GM19238 (cell line): ENCODE data around the gene CCDC102B.
"Not testable (repeated sequence)": the region's sequence is repeated elsewhere in the genome, so short reads cannot be mapped to it uniquely, and the experiment has no call there.

ENCODE experiments used
- DNase-seq: peaks from one replicate; pipeline ENCODE4 v3.0.0; 2011; ENCODE audit warnings: low spot score; ENCODE audit not compliant: insufficient read length

Gene CCDC102B

GRCh38 chr18:68797871-68798270, at the start of gene CCDC102B:
CCDC102B (plus strand) TSS chr18:68798080; CDS start chr18:68836764, 38,684 bp downstream.
- DNase-seq, result no peak

DNA sequence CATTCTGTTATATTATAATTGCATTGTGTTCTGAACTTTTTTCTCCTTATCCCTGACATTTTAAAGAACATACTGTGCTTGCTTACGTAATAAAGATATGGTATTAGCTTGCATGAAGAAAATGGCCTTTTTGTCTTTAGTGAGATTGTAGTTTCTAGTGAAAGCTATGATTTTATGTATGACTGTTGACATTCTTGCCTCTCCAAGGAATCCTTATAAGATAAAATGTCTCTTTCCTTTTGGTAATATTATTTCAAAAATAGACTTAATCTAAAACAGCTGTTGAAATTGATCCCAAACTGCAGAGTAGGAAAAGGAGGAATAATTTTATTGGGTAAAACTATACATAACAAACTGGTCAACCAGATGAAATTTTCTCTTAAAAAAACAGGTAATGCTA, 40.8 kb upstream of the CCDC102B start:
- no peak for DNase-seq

- no peak for DNase-seq
These were observed 38.6 kb upstream of the CCDC102B start for GRCh38 chr18:68759308-68759707.

GRCh38 chr18:68763083-68763482, 34.8 kb upstream of the CCDC102B start:
- DNase-seq, result no peak

GRCh38 chr18:68764016-68764415, 33.9 kb upstream of the CCDC102B start:
- DNase-seq, result no peak

DNA sequence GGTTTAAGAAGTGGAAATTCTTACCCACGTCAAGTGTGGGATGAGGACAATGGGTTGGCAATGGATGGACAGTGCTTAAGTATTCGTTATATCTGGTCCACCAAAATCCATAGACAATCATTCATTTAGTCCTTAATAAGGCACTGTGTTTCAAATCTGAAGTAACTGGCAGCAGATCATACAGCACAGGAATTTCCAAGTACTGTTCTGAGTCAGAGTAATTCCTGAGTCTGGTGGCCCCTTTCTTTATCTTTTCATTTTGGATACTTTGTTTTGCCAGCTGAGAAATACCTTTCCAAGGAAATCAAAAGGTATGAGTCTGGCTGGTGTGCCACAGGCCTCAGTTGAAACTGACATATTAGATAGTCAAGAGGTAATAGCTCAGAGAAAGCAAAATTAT, 31.4 kb upstream of the CCDC102B start:
- no peak for DNase-seq

DNA sequence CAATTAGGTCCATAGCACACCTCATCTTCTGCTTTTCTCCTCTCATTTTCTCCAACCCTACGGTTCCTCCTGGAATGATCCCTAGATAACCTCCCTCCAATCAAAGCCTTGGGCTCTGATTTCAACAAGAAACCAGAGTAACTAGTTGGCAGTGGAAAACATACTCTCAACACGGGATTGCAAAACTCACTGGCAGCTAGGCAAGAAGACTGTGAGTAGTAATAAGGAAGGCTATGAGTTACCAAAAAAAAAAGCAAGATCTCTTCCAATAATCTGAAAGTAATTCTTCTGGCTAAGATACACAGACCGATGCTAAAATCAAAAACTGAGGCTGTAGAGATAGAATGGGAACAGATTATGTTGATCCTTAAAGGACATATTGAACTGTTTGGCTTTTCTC, 28.4 kb upstream of the CCDC102B start:
- DNase-seq, result no peak

DNA sequence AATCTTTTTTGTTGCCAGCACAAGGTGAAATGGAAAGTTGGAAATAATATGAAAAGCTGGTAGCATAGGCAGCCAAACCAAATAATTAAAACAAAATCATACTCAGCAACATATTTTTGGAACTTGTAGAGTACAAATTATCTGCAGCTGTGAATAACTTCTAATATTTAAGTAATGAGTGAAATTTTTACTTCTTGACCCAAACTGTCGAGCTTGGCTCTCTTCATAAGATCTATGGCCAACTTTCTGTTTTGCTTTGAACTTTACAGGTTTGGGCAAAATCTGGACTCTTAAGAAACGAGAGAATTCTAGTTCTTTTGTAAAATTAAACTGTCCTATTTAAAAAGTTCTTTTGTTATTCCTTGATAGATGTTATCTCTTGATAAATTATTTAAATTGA, 25.6 kb upstream of the CCDC102B start:
- no peak for DNase-seq

GRCh38 chr18:68778280-68778886, 19.5 kb upstream of the CCDC102B start:
- no peak for DNase-seq

DNA sequence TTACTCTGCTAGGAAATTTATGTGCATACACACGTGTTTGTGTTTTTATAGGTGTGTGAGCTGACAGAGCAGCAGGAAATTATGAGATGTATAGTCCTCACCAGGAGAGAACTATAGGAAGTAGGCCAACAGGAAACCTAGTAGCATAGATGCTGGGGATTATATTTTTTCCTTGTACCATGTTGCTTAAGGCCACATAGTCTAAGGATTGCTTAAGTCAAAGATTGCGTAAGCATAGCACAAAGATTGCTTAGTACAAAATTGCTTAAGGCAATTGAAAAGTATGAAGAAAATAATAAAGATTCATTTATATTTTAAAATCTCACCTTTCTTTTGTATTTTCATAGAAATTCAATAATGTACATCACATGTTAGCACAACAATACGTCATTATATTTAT, 18.7 kb upstream of the CCDC102B start:
- no peak for DNase-seq

DNA sequence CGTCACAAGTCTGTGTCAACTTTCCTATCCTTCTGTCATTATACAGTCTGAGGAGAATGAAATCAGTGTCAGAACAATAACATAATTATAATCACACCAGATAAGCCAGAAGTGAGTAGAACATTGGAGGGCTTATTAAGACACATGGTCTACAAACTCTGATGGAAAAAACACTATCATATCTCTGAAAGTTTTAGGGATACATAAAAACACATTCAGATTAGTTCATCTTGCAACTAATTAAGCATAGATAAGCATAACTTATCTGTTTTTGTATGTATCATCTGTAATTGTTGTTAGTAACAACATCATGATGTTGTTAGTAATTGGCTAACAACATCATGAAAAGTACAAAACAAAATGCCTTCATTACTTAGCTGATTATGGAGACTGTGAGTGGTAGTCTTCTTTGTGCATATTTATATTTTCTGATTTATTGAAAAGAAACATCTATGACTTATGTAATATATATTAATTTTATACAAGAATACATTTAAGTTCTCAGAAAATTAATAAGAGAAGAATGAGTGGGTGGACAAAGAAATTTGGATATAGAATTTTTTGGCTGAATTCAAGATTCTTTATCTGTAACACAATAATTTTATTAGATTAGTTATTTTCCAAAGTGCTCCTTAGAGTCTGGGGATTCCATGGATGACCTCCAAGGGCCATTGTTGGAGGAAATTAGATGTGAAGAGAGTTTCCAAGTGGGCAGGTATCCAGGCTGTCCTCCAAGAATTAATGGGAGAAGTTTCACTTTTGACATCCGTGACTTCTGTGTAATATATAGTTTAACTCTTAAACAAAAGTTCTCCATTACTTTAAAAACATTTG, 16.9 kb upstream of the CCDC102B start:
- DNase-seq, result no peak

DNA sequence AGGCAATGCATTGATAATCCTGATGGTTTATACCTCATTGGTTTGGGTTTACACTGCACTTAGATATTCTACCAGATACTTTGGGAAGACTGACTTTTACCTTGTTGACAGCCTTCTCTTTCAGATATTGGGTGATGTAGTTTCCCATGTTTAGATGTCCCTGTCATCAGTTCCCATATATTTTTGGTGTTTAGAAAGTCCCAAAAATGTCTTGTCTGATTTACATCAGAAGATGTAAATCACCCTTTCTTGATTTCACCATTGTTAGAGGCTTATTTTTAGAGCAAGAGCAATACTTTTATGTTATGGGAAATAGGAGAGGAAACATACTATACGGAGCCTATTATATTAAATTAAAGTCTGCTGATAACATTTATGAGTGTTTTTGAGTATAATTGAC, 14.4 kb upstream of the CCDC102B start:
- DNase-seq, result no peak

DNA sequence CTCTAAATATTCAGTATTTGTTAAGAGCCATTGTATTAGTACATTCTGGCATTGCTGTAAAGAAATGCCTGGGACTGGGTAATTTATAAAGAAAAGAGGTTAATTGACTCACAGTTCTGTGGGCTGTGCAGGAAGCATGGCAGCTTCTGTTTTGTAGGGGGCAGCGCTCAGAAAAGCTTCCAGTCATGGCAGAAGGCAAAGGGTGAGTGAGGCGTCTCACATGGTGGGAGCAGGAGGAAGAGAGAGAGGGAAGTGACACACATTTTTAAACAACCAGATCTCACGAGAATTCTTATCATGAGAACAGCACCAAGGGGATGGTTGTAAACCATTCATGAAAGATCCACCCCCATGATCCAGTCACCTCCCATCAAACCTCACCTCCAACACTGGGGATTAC, 13.8 kb upstream of the CCDC102B start:
- DNase-seq, result no peak

DNA sequence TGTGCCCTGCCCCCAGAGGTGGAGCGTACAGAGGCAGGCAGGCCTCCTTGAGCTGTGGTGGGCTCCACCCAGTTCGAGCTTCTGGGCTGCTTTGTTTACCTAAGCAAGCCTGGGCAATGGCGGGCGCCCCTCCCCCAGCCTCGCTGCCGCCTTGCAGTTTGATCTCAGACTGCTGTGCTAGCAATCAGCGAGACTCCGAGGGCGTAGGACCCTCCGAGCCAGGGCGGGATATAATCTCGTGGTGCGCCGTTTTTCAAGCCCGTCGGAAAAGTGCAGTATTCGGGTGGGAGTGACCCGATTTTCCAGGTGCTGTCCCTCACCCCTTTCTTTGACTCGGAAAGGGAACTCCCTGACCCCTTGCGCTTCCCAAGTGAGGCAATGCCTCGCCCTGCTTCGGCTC, 7.6 kb upstream of the CCDC102B start:
- DNase-seq, result not testable (repeated sequence)

DNA sequence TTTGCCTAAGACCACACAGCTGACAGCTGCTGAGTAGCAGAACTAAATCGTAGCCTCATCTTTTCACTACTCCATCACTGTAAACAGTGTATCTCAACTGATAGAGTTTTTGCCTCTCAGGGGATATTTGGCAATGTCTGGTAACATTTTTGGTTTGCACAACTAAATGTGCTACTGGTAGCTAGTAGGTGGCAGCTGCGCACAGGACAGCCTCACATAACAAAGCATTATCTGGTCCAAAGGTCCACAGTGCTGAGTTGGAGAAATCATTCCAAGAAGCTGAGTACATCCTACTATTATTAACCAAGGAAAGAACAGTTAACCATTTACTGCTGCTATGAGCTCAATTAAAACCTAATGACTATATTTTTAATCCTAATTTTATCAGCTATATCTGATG, 6.1 kb upstream of the CCDC102B start:
- DNase-seq, result no peak

- no peak for DNase-seq
These were observed 3.9 kb upstream of the CCDC102B start for GRCh38 chr18:68793951-68794350.

- no peak for DNase-seq
These were observed 767 bp upstream of the CCDC102B start for GRCh38 chr18:68796936-68797690.

DNA sequence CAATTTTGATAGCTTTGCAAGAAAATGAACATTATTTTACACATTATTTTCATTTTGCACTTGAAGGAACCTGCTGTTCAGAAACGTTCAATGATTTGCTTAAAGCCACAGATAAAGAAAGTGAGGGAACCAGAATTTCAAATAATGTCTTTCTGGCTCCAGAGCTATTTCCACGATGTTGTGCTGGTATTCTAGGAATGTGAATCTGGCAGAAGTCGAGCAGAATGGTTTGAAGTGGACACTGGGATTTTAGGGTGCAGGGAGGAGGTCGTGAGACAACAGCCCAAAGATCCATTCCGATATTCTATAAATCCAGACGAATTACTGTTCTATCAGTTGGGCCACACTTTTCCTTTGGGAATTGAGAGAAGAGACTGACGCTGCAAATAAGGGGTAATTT, 2.2 kb downstream of the CCDC102B start:
- DNase-seq, result no peak

- DNase-seq, result no peak
These were observed 5.5 kb downstream of the CCDC102B start for GRCh38 chr18:68803356-68803755.

- no peak for DNase-seq
These were observed 19.7 kb downstream of the CCDC102B start for GRCh38 chr18:68817584-68817983.

- DNase-seq, result no peak
These were observed 20.7 kb downstream of the CCDC102B start for GRCh38 chr18:68818584-68818983.

- no peak for DNase-seq
These were observed 25.0 kb downstream of the CCDC102B start for GRCh38 chr18:68822926-68823325.
